GM12874 (cell line): ENCODE results near the gene GJC3.

Experiments used
- TF ChIP-seq, protein P1 (sequence below): IDR thresholded peaks from 2 replicates; pipeline ENCODE4 v1.5.1; 2011; ENCODE audit warnings: low read depth, mild to moderate bottlenecking, control low read depth, low read length, moderate library complexity; ENCODE audit not compliant: insufficient read depth

Gene GJC3

DNA sequence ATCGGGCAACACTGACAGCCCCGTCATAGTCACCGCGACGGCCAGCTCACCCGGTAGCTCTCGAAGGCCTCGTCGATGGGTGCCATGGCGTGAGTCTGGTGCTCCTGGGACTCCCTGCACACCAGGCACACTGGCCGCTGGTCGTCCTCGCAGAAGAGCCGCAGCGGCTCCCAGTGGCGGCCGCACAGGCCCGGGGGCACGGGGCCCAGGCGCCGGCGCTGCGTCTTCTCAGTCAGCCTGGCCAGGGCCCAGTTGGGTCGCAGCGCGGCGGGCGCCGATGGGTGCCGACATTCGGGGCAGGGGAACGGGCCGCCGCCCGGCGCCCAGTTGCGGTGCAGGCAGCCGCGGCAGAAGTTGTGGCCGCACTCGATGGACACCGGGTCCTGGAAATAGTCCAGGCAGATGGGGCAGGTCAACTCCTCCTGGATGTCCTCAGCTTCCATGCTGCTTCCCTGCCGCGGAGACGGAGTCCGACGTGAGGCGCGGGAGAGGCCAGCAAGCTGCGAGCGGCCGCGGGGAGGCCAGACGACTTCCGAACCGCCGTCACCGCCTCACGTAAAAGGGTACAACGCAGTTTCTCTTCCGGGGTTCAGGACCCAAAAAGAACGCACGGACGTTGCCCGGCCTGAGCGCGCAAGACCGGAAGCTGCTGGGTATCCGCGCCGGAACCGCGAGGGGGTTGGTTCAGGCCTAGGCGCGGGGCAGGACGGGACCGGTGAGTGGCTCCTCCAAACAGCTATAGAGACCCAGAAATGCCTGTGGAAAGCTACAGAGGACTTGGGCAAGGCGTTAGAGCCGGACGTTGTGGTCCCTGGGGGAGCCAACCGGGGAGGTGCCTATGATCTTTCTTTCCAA lies 10.2 kb downstream of the GJC3 start, which contains the start of gene TRIM4:
TRIM4 (minus strand) TSS at position 572 of the 855 bp plus-strand sequence; CDS start at position 443, 129 bp downstream.
- TF ChIP-seq, protein P1, sequence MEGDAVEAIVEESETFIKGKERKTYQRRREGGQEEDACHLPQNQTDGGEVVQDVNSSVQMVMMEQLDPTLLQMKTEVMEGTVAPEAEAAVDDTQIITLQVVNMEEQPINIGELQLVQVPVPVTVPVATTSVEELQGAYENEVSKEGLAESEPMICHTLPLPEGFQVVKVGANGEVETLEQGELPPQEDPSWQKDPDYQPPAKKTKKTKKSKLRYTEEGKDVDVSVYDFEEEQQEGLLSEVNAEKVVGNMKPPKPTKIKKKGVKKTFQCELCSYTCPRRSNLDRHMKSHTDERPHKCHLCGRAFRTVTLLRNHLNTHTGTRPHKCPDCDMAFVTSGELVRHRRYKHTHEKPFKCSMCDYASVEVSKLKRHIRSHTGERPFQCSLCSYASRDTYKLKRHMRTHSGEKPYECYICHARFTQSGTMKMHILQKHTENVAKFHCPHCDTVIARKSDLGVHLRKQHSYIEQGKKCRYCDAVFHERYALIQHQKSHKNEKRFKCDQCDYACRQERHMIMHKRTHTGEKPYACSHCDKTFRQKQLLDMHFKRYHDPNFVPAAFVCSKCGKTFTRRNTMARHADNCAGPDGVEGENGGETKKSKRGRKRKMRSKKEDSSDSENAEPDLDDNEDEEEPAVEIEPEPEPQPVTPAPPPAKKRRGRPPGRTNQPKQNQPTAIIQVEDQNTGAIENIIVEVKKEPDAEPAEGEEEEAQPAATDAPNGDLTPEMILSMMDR: peak; percentile 29; the same call in 1 of the 2 replicates

DNA sequence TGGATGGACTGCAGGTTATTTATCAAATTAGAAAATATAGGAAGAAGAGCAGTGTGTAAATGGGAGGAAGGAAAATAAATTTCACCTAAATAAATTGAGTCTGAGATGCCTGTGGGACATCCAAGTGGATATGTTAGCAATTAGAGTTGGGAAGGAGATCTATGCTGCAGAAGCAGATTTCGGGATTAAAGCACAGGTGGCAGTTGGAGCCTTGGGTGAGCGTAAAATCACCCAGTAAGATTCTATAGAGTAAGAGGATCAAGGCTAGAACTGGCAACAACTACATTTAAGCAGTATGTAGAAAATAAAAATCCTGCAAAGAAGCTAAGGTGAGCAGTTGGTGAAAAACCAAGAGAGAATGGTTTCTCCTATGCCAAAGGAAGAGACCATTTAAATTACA lies 18.4 kb downstream of the GJC3 start:
- TF ChIP-seq, protein P1: no peak

DNA sequence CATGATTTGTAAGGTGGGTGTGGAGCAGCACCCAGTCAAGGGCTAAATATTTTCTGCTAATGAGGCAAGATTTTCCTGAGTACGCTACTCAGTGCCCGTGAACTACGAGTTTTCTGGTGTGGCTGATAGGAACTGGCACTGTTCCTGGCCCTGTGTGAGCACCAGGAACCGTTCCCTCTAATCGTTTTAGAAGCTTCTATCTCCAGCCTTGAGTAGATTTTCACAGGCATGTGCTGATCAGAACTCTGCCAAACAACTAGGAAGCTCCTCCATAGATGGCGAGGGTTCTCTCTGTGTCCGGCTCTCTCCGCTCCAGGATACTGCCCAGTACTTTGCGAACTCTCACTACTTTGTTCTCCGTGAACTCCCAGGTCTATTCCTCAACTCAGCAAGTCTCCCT lies 27.8 kb downstream of the GJC3 start:
- TF ChIP-seq, protein P1: no peak

DNA sequence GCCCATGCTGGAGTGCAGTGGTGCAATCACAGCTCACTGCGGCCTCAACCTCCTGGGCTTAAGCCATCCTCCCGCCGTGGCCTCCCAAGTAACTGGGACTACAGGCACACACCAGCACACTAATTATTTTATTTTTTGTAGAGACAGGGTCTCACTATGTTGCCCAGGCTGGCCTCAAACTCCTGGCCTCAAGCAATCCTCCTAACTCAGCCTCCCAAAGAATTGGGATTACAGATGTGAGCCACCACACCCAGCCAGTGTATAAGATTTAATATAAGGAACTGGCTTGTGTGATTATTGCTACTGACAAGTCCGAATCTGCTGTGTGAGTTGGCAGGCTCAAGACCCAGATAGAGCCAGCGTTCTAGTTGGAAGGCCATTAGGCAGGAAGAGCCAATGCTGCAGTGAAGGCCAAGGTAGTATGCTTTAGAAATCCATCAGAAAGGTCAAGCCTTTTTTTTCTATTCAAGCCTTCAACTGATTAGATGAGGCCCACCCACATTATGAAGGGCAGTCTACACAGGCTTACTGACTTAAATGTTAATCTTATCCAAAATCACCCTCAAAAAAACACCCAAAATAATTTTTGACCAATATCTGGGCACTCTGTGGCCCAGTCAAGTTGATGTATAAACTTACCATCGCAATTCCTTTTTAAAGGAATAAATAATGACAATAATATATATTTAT lies 29.4 kb downstream of the GJC3 start:
- TF ChIP-seq, protein P1: no peak

DNA sequence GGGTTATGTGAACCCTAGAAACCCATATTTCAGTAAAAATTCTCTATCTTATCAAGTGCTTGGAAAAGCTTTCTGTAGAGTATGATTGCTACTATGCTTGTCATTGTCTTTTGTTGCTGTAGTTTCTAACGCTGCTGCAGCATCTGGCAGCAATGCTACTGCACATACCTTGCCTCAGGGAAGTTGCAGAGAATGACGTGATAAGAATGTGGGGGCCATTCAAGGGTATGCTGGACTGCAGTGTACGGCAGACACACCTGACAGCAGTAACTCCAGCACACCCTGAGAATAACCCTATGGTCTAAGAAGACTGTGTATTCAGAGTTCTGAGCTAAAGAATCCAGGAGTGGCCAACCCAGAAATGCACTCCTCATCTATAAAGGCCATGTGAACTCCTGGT lies 30.6 kb downstream of the GJC3 start:
- TF ChIP-seq, protein P1: no peak

DNA sequence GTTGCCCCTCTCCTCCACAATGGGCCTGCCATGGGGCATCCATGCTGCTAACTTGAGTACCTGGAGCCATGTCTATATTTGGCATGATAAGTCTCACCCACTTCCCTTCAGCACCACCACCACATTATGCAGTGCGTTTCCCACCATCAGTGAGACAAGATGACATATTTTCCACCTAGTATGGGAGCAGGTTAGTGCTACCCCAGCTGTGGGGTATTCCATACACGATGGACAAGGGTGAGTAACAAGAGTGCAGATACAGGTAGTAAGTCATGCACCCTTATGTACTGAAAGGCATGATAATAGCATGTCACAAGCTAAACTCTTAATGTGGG lies 31.4 kb downstream of the GJC3 start:
- TF ChIP-seq, protein P1: no peak

DNA sequence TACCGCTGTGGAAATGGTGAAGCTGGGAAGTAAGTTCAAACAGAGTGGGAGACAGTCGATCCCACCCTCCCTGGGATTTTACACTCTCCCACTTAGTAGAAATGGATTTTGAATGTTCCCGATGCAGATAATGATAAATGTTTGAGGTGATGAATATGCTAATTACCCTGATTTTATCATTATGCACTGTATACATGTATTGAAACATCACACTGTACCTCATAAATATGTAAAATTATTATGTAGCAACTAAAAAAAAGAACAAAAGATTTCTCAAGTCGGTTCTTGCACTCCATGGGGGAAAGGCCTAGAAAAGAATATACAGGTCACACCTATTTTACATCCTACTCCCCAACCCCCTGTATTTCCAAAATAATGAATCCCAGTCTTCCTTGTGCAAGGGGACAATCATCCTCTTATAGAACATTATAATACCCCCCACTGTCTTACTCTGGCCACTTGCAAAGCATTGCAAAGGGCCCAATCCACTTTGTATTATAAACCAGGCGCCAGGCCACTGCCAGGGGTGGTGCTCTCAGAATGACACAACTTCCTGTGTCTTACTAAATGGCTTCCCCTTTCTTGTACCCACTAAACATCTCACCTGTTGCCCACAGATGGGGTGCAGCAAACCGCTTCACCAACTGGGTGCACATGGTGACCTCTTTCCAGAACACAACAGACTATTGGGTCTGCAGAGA lies 31.9 kb downstream of the GJC3 start:
- TF ChIP-seq, protein P1: no peak
